HG02588 (cell line): ENCODE measurements around the gene NCOA7.
"Not testable (repeated sequence)": the region's sequence is repeated elsewhere in the genome, so short reads cannot be mapped to it uniquely, and the experiment has no call there.

ENCODE experiments used
- ATAC-seq: cut with Tn5 transposase; IDR thresholded peaks from one replicate; pipeline ENCODE4 v1.9.1; 2021; ENCODE audit warnings: mild to moderate bottlenecking, moderate library complexity; ENCODE audit not compliant: unreplicated experiment

The NCOA7 gene

DNA sequence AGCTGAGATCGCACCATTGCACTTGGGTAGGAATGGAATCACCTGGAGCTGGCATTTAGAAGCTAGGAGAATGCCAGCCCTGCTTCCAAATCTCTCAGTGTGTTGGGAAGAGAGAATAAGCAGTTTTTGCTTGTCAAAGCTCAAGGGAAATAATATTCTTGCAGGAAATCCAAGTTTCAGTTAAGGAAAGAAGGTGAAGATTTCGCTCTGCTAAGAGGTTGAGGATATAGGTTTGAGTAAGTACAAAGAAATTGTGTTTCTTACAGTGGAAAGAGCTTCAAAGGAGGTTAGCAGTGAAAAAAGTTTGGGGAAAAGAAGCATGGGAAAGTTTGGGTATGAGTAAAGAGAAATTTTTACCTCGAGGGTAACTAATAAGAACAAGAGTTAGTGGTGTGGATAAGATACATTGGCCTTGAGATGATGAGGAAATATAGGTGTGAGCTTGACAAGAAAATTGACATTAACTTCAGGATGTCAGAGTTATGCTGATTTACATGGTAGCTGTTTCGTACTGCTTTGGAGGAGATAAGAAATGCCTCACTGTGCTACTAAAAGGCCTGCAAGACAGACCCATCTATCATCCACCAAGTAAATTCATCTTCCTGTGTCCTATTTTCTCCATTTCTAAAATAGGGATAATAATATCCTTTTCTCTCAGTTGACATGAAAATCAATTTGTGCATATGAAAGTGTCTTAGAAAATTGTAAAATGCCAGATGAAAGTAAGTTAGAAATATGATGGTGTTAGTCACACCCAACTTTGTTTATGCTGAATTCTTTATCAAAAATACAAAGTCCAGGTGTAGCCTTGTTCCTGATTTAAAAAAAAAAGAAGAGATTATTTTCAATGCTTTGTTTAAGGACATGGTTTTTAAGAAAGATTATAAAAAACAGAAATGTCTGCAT lies 153.0 kb downstream of the NCOA7 start:
- no peak for ATAC-seq

GRCh38 chr6:125944434-125944816 lies 153.7 kb downstream of the NCOA7 start:
- ATAC-seq: no peak

- no peak for ATAC-seq
These were observed 154.1 kb downstream of the NCOA7 start for GRCh38 chr6:125944896-125945295.

GRCh38 chr6:125945378-125946141 lies 154.8 kb downstream of the NCOA7 start:
- ATAC-seq: no peak

DNA sequence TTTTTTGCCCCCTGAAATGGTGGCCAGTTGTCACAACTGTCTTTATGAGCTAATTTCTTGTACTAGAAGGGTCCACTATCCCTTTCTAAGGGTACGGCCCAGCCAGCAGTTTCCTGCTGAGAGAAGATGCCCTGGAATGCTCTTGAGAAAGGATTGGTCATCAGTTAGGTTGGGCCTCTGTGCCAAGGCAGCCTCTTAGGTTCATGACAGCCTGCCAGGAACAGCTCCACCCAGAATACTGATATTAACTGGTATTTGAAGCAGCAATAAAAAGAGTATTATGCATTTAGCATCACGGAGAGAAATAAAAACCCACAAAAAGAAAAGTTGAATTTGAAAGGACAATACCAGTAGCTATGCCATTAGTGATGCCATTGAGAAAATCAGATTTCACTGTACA lies 156.9 kb downstream of the NCOA7 start:
- ATAC-seq: no peak

DNA sequence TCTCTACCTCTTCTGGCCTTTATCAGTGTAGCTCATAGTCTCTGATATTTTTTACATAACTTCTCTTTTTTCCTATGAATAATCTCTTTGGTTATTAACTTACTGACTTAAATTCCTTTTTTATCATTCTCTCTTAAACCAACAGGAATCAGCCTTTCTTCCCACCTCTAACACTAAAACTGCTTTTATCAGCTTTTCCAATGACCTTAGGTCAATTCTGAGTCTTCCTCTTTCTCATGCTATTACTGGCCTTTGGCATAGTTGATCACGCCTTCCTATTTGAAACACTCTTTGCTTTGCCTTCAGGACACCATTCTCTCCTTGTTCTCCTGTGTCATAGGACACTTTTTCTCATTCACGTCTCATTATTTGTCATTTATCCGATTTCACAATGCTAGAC lies 157.7 kb downstream of the NCOA7 start:
- no peak for ATAC-seq

DNA sequence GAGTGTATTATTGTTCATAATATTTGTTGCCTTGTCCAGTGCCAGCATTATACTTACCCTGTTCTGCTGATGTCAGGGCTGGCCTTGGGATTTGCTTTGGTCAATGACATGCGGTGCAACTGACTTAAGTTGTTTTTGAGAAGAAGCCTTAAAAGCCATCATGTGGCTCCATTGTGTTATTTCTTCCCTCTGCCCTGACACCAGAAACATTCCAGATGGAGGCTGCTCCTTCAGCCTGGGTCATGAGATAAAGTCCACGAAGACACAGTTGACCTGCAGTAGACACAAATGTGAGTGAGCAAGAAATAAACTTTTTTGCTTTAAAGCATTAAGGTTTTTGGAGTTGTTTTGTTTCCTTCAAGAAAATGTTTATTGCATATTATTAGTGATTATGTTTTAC lies 158.3 kb downstream of the NCOA7 start:
- ATAC-seq: no peak

GRCh38 chr6:125950293-125950692 lies 159.5 kb downstream of the NCOA7 start:
- no peak for ATAC-seq

DNA sequence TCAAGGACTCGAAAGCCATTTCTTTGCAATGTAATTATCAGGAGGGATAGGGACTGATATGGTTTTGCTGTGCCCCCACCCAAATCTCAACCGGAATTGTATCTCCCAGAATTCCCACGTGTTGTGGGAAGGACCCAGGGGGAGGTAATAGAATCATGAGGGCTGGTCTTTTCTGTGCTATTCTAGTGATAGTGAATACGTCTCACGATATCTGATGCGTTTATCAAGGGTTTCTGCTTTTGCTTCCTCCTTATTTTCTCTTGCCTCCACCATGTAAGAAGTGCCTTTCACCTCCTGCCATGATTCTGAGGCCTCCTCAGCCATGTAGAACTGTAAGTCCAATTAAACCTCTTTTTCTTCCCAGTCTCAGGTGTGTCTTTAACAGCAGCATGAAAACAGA lies 160.0 kb downstream of the NCOA7 start:
- not testable (repeated sequence) for ATAC-seq

GRCh38 chr6:125951323-125951722 lies 160.6 kb downstream of the NCOA7 start:
- no peak for ATAC-seq

GRCh38 chr6:125952764-125953501 lies 162.2 kb downstream of the NCOA7 start:
- no peak for ATAC-seq

GRCh38 chr6:125953502-125953875 lies 162.7 kb downstream of the NCOA7 start:
- no peak for ATAC-seq

- ATAC-seq: no peak
These were observed 164.1 kb downstream of the NCOA7 start for GRCh38 chr6:125954735-125955339.

DNA sequence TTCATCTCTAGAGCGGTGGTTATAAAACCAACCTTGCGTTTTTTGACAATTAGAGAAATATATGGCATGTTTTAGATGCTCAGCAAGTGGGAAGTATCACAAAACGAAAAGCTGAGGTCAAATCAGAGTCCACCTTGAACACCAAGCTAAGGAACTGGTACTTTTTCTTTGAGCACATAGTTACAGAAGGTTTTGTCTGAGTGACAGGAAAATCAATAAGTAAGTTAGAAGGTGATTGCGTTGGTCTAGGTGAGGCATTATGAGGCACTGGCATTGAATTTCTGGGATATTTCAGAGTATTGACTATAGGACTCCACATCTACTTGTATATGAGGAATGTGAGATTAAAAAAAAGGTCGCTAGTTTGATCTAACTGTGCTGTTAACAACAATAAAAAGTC lies 165.2 kb downstream of the NCOA7 start:
- no peak for ATAC-seq

GRCh38 chr6:125956506-125957390 lies 166.0 kb downstream of the NCOA7 start, which contains the start of gene HINT3:
TSS of gene HINT3 (plus strand) at chr6:125956770. CDS start at chr6:125956978, 208 bp downstream.
- peak; percentile 94 for ATAC-seq

- ATAC-seq: no peak
These were observed 166.6 kb downstream of the NCOA7 start for GRCh38 chr6:125957391-125957693.

- ATAC-seq: no peak
These were observed 167.1 kb downstream of the NCOA7 start for GRCh38 chr6:125957845-125958244.

- ATAC-seq: no peak
These were observed 168.3 kb downstream of the NCOA7 start for GRCh38 chr6:125959041-125959440.

GRCh38 chr6:125961117-125961516 lies 170.4 kb downstream of the NCOA7 start:
- ATAC-seq: no peak

- ATAC-seq: no peak
These were observed 172.2 kb downstream of the NCOA7 start for GRCh38 chr6:125962900-125963497.
